GM23338 (cell line): ENCODE measurements around the gene FBXW11. TPM values are rescaled to one million over a fixed set of nuclear protein-coding genes. Genes with fewer than 3 reads are reported as not detected.

ENCODE experiments used
- ATAC-seq: fragments of 200-7000 bp; cut with Tn5 transposase; 3 replicates; pipeline ENCODE4 v1.9.1; 2020
- DNase-seq: peaks from one replicate; pipeline ENCODE4 v3.0.0-alpha.2; 2015; ENCODE audit warnings: low spot score
- H2AFZ ChIP-seq: fragments of 200-600 bp; sonication (generic); 2 replicates; pipeline ENCODE4 v1.8.0; 2016; ENCODE audit warnings: antibody characterized with exemption, mild to moderate bottlenecking, moderate library complexity
- H3F3A ChIP-seq: fragments of 200-600 bp; sonication (generic); replicated peaks from 2 replicates; pipeline ENCODE4 v1.8.0; 2017; ENCODE audit warnings: antibody characterized with exemption, mixed run types, low read depth
- H3K27ac ChIP-seq: fragments of 200-600 bp; sonication (generic); 2 replicates; pipeline ENCODE4 v1.6.1; 2016; ENCODE audit warnings: low read depth
- H3K27me3 ChIP-seq: fragments of 200-600 bp; sonication (generic); 2 replicates; pipeline ENCODE4 v1.8.0; 2016; ENCODE audit warnings: mild to moderate bottlenecking, mixed run types, moderate library complexity; ENCODE audit not compliant: insufficient read depth
- H3K36me3 ChIP-seq: fragments of 200-600 bp; sonication (generic); 2 replicates; pipeline ENCODE4 v1.8.0; 2016; ENCODE audit warnings: mild to moderate bottlenecking; ENCODE audit not compliant: insufficient read depth
- H3K4me1 ChIP-seq: fragments of 200-600 bp; sonication (generic); 2 replicates; pipeline ENCODE4 v1.8.0; 2016; ENCODE audit warnings: mild to moderate bottlenecking, moderate library complexity; ENCODE audit not compliant: insufficient read depth
- H3K4me2 ChIP-seq: fragments of 200-600 bp; sonication (generic); 2 replicates; pipeline ENCODE4 v1.7.1; 2017; ENCODE audit warnings: mixed run types
- H3K4me3 ChIP-seq: fragments of 200-600 bp; sonication (generic); 2 replicates; pipeline ENCODE4 v1.6.1; 2016; ENCODE audit warnings: mixed run types
- H3K79me2 ChIP-seq: fragments of 200-600 bp; sonication (generic); replicated peaks from 2 replicates; pipeline ENCODE4 v1.8.0; 2017; ENCODE audit warnings: mild to moderate bottlenecking; ENCODE audit not compliant: insufficient read depth
- H3K9me2 ChIP-seq: fragments of 200-600 bp; sonication (generic); 2 replicates; pipeline ENCODE4 v1.8.0; 2017; ENCODE audit not compliant: insufficient read depth
- H4K20me1 ChIP-seq: fragments of 200-600 bp; sonication (generic); replicated peaks from 2 replicates; pipeline ENCODE4 v1.8.0; 2017; ENCODE audit warnings: mild to moderate bottlenecking; ENCODE audit not compliant: insufficient read depth
- H3K27ac Mint-ChIP-seq: 2 replicates; pipeline ENCODE4 v1.8.0; 2020; ENCODE audit warnings: inconsistent platforms, mild to moderate bottlenecking, moderate library complexity, mixed read lengths
- H3K27me3 Mint-ChIP-seq: 3 replicates; pipeline ENCODE4 v1.8.0; 2022; ENCODE audit warnings: low read depth, mild to moderate bottlenecking, moderate library complexity, mixed read lengths, inconsistent platforms; ENCODE audit not compliant: insufficient read depth, poor library complexity
- H3K36me3 Mint-ChIP-seq: 3 replicates; pipeline ENCODE4 v1.8.0; 2021; ENCODE audit warnings: low read depth, mild to moderate bottlenecking, inconsistent platforms, moderate library complexity, mixed read lengths
- H3K4me1 Mint-ChIP-seq: 3 replicates; pipeline ENCODE4 v1.8.0; 2020; ENCODE audit warnings: mild to moderate bottlenecking, inconsistent platforms, mixed read lengths
- H3K4me3 Mint-ChIP-seq: 3 replicates; pipeline ENCODE4 v1.8.0; 2021; ENCODE audit warnings: moderate library complexity, mild to moderate bottlenecking, inconsistent platforms, mixed read lengths
- H3K9me3 Mint-ChIP-seq: 3 replicates; pipeline ENCODE4 v1.8.0; 2020; ENCODE audit warnings: moderate library complexity, mild to moderate bottlenecking, inconsistent platforms, mixed read lengths
- CREB1 ChIP-seq: fragments of 250-450 bp; sonication (Bioruptor Pico); IDR thresholded peaks from 2 replicates; pipeline ENCODE4 v1.5.0; 2020; ENCODE audit warnings: low read depth, mild to moderate bottlenecking, moderate library complexity
- CTCF ChIP-seq, 2 experiments: fragments of 200-600 bp in 1 of 2; sonication (generic) in 1 of 2; conservative IDR thresholded peaks; 2 replicates each; pipeline versions ENCODE4 v1.5.1 to v1.6.1; 2016 to 2017; ENCODE audit warnings: antibody characterized with exemption in 2 of 2, low read depth in 2 of 2, mild to moderate bottlenecking in 2 of 2, moderate library complexity in 1 of 2
- EZH2 ChIP-seq: fragments of 200-600 bp; sonication (generic); IDR thresholded peaks from one replicate; pipeline ENCODE4 v1.8.0; 2017; ENCODE audit warnings: antibody characterized with exemption, mild to moderate bottlenecking, low read depth; ENCODE audit not compliant: unreplicated experiment
- NANOG ChIP-seq: IDR thresholded peaks from 2 replicates; pipeline ENCODE4 v1.6.1; 2016; ENCODE audit warnings: antibody characterized with exemption, borderline replicate concordance
- ZNF462 ChIP-seq: fragments of 250-450 bp; sonication (Bioruptor Pico); IDR thresholded peaks from 2 replicates; pipeline ENCODE4 v1.5.0; 2020; ENCODE audit warnings: mild to moderate bottlenecking, moderate library complexity
- polyA plus RNA-seq: library from polyadenylated mRNA; unstranded; fragments of >200 nt; fragmentation: Nextera tagmentation; extraction: Ambion mirVana; gene quantifications from 2 replicates; pipeline ENCODE4 v1.2.1, GENCODE V29; 2016
- total RNA-seq: library from RNA; depleted of rRNA; stranded (reverse); fragments of >200 nt; shearing (Covaris generic); gene quantifications from 2 replicates; pipeline ENCODE4 v1.2.3, GENCODE V29; 2014

FBXW11 gene
- total and polyA plus RNA-seq, 2 experiments from 2014 or later, result 45.0 to 88.0 TPM

- Histone ChIP-seq H2AFZ (no peak overlapping the region), H4K20me1 (peaks cover 11% of the 10 kb centered on the region), H3K4me2 (no peak overlapping the region), H3K27me3 (no peaks in the 10 kb centered on the region), H3K27ac (no peak overlapping the region), H3K4me3 (no peak overlapping the region), H3K36me3 (peaks cover 43% of the 10 kb centered on the region), H3F3A (0 out of 2 replicates have a peak, but pooled peaks cover 3% of the 10 kb centered on the region), H3K9me2 (no peaks in the 10 kb centered on the region), H3K79me2 (peaks cover 16% of the 10 kb centered on the region), H3K4me1 (no peaks in the 10 kb centered on the region)
- Mint-ChIP-seq H3K27ac (no peak overlapping the region), H3K4me1 (no peaks in the 10 kb centered on the region), H3K27me3 (peaks cover under 1% of the 10 kb centered on the region), H3K9me3 (no peaks in the 10 kb centered on the region), H3K4me3 (no peak overlapping the region), H3K36me3 (peaks cover 44% of the 10 kb centered on the region)
- no peak for TF ChIP-seq CREB1 (CRISPR knock-in tag)
- TF ChIP-seq EZH2, result no peak
- ATAC-seq (no peak), DNase-seq (no peak)
Observed at GRCh38 chr5:171871711-171872110, 134.7 kb downstream of the FBXW11 start.

GRCh38 chr5:171869956-171870355 lies 136.5 kb downstream of the FBXW11 start:
- Histone ChIP-seq H3K79me2 (peaks cover 17% of the 10 kb centered on the region), H3K4me1 (no peaks in the 10 kb centered on the region), H3K4me2 (no peak overlapping the region), H3K36me3 (peaks cover 28% of the 10 kb centered on the region; the same call in 1 of the 2 replicates), H3K27ac (no peak overlapping the region), H3K4me3 (no peak overlapping the region), H4K20me1 (peaks cover 11% of the 10 kb centered on the region), H3F3A (0 out of 2 replicates have a peak, but pooled peaks cover 3% of the 10 kb centered on the region), H2AFZ (no peak overlapping the region), H3K9me2 (no peaks in the 10 kb centered on the region), H3K27me3 (no peaks in the 10 kb centered on the region)
- H3K4me3 Mint-ChIP-seq, result no peak overlapping the region
- H3K27ac Mint-ChIP-seq, result no peak overlapping the region
- H3K4me1 Mint-ChIP-seq, result no peaks in the 10 kb centered on the region
- no peaks in the 10 kb centered on the region for H3K9me3 Mint-ChIP-seq
- TF ChIP-seq NANOG (no peak), CTCF (conservative IDR thresholded peaks at IDR 0.05; ENCODE audit: low read depth in 2 of 2) (no peak), ZNF462 (CRISPR knock-in tag) (no peak)
- no peaks in the 10 kb centered on the region for H3K27me3 Mint-ChIP-seq
- DNase-seq, result no peak
- peaks cover 27% of the 10 kb centered on the region for H3K36me3 Mint-ChIP-seq
- ATAC-seq, result no peak
